LNCaP clone FGC (cell line): Measurements from ENCODE around the gene CADM2.

ENCODE experiments used
- DNase-seq: peaks from one replicate; pipeline ENCODE4 v3.0.0-alpha.2; 2011; ENCODE audit warnings: low read depth
- H3K4me3 ChIP-seq: 2 replicates; pipeline ENCODE4 v1.5.1; 2011; ENCODE audit warnings: mild to moderate bottlenecking, low read depth, low read length, control low read depth
- CTCF ChIP-seq: IDR thresholded peaks from 2 replicates; pipeline ENCODE4 v1.5.1; 2012; ENCODE audit warnings: mild to moderate bottlenecking; ENCODE audit not compliant: control insufficient read depth, insufficient read depth; ENCODE audit errors: extremely low read depth

The CADM2 gene

GRCh38 chr3:85660451-85660850 lies 701.7 kb downstream of the CADM2 start:
- no peak for TF ChIP-seq CTCF
- DNase-seq, result no peak
- no peak overlapping the region for H3K4me3 ChIP-seq

GRCh38 chr3:85662462-85662861 lies 703.7 kb downstream of the CADM2 start:
- no peak for TF ChIP-seq CTCF
- no peak for DNase-seq
- no peak overlapping the region for H3K4me3 ChIP-seq

DNA sequence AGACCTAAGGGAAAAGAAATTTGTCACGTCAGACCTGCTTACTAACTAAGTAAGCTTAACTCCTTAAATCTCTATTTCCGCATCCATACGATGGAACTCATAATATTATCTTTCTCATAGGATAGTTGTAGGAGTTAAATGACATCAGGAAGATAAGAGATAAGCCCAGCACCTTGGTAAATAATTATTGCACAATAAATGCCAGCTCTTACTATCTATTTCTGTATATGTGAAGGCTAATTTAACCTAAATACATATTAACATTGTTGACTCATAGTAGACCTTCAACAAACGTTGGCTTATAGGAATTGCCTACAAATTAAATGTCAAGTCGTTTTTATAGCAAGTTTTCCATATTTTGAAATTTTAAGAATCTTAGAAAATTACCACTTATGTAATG lies 709.0 kb downstream of the CADM2 start:
- no peak for DNase-seq
- no peak overlapping the region for H3K4me3 ChIP-seq
- no peak for TF ChIP-seq CTCF

- DNase-seq, result no peak
- no peak for TF ChIP-seq CTCF
- H3K4me3 ChIP-seq, result no peak overlapping the region
These were observed 711.9 kb downstream of the CADM2 start for GRCh38 chr3:85670634-85671205.

DNA sequence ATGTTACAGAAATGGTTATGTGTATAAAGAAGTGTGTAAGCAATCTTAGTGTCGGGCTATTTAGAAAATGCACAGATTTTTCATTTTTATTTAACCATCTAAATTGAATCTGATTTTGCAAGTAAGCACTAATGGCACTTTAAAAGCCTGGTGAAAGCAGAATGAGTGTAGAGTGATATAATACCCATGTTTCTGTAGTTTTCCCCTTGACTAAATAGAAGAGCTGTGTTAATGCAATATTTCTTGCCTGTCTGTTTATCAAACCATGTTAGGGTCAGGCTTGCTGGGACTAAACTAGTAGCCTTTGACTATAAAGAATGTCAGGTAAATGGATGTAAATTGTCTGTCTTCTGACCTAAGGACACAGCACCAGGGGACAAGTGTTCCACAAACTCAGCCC lies 714.0 kb downstream of the CADM2 start:
- TF ChIP-seq CTCF, result no peak
- no peak overlapping the region for H3K4me3 ChIP-seq
- DNase-seq, result no peak

DNA sequence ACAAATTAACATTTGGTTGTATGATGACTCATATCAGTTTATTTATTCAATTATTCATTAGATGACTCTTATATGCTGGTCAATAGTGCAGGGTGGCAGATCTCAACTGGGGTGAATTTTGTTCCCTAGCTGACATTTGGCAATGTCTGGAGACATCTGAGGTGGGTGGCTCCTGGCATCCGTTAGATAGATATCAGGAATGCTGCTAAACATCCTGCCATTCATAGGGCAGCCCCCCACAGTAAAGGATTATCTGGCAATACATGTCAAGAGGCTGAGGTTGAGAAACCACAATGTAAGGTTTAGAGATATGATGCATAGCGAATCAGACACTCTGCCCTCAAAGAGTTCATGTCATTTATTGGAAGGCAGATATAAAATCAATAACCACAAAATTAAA lies 719.9 kb downstream of the CADM2 start:
- H3K4me3 ChIP-seq, result no peak overlapping the region
- no peak for TF ChIP-seq CTCF
- no peak for DNase-seq

DNA sequence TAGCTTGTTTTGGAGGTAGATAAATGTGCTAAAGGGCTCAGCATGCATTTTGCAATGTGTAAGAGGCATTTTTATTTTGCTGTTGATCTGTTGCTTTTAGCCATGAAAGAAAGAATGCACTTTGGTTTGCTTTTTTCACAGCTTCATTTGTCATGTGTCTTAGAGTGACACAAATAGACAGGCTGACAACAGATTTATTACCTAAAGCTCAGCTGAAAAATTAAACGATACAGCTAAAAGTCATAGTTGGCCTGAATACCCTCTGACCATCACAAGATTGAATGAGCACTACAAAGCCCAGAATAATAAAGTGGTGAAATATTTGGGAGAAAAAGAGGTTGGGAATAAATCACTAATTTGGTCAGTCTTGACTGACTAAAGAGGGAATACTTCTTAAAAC lies 723.1 kb downstream of the CADM2 start:
- H3K4me3 ChIP-seq, result no peak overlapping the region
- no peak for DNase-seq

More for the DNA sequence above, 723.1 kb downstream of the CADM2 start:
- no peak for TF ChIP-seq CTCF
